Gastrocnemius medialis (tissue), 4 donors: ENCODE measurements around the gene NRROS.

Experiments
- POLR2A ChIP-seq, 2 donors: fragments of 450-650 bp; IDR thresholded peaks; one replicate each; pipeline ENCODE4 v1.6.1; 2017; ENCODE audit warnings: antibody characterized with exemption in 2 of 2, mild to moderate bottlenecking in 2 of 2, moderate library complexity in 2 of 2
- TF ChIP-seq, protein P1 (sequence below), 5 experiments: fragments of 450-650 bp in 3 of 5; fragments of 200-600 bp in 2 of 5; sonication (generic) in 2 of 5; IDR thresholded peaks in 4 of 5; conservative IDR thresholded peaks in 1 of 5; 1 replicate in 4 of 5; 2 replicates in 1 of 5; pipeline ENCODE4 v1.5.1; 2016 to 2019; ENCODE audit warnings: antibody characterized with exemption in 5 of 5, mild to moderate bottlenecking in 3 of 5, moderate library complexity in 3 of 5

DNA sequence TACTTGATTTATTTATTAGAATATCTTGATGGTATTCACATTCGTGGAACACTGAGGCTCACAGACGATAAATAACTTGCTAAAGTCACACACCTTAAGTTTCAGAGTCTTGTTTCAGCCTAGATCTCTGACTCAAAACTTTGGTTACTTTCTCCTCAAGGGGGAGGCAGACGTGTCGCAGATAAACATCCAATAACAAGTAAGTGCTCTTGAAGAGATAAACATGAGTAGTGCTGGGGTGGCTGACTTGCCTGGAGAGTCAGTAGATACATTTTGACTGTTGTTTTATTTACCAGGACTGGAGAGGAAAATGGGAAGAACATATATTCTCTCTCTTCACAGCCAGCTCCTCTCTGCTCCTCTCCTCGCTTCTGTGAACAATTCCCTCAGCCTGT, 39.8 kb upstream of the NRROS start:
- TF ChIP-seq, protein P1, sequence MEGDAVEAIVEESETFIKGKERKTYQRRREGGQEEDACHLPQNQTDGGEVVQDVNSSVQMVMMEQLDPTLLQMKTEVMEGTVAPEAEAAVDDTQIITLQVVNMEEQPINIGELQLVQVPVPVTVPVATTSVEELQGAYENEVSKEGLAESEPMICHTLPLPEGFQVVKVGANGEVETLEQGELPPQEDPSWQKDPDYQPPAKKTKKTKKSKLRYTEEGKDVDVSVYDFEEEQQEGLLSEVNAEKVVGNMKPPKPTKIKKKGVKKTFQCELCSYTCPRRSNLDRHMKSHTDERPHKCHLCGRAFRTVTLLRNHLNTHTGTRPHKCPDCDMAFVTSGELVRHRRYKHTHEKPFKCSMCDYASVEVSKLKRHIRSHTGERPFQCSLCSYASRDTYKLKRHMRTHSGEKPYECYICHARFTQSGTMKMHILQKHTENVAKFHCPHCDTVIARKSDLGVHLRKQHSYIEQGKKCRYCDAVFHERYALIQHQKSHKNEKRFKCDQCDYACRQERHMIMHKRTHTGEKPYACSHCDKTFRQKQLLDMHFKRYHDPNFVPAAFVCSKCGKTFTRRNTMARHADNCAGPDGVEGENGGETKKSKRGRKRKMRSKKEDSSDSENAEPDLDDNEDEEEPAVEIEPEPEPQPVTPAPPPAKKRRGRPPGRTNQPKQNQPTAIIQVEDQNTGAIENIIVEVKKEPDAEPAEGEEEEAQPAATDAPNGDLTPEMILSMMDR (IDR thresholded peaks at IDR 0.05 in 4 of 5, conservative IDR thresholded peaks at IDR 0.05 in 1 of 5): no peak
- TF ChIP-seq POLR2A (IDR thresholded peaks at IDR 0.05): no peak
